Measurements from ENCODE around the gene ERCC6L. TPM values are rescaled to one million over a fixed set of nuclear protein-coding genes. Genes with fewer than 3 reads are reported as not detected.
"Not testable (repeated sequence)": the region's sequence is repeated elsewhere in the genome, so short reads cannot be mapped to it uniquely, and the experiment has no call there.

ERCC6L gene
- polyA plus RNA-seq, 2 donors: 1.1 to 1.7 TPM

DNA sequence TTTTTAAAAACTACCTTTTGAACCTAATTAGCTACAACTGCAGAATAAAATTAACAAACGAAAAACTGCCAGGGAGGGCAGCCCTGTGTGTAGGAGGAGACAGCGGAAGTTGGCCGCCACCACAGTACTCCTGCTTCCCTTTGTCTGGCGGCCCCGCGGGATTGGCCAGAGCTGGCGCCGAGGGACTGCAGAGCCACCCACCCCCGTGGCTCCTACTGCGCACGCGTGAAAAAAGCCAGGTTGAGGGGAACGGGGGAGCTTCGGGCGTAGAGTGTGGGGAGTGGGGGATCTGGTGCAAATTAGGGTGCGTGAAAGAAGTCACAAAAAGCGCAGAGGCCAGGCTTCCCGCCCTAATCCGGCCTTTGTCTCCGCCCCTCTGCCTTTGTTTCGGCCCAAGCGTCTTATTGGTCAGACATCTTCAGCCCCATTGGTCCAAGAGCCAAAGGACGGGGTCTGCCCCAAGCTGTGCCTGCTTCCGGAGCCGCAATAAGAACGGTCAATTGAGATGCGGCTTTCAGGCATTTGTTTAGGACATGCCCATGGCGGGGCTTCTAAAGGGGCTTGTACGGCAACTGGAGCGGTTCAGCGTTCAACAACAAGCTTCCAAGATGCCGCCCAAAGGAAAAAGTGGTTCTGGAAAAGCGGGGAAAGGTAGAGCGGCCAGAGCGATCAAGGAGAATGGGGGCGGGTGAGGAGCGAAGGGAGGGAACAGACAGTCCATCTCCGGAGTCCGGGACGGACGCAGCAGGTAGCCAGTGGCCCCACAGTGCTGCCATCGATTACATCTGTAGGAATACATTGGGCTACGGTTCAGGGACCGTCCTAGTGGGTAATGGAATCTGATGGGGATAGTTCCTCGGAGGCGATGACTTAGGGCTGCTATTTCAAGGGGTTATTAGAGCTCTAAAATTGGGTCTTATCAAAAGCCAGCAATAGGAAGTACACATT, 57.4 kb downstream of the ERCC6L start, which contains the start of gene PIN4:
TSS of gene PIN4 (plus strand) at position 580 of the 948 bp plus-strand sequence. CDS start at position 609, 29 bp downstream.
- Histone ChIP-seq H3K36me3 (ENCODE audit: control insufficient read depth in 2 of 2, insufficient read depth in 2 of 2, low read length in 1 of 2) (no peaks in the 10 kb centered on the region), H3K27ac (ENCODE audit: low read depth in 2 of 2, low read length in 1 of 2) (peak within 1 kb of the TSS; percentile 85 to 91), H3K9me3 (ENCODE audit: control insufficient read depth in 2 of 2, insufficient read depth in 1 of 2, low read depth in 1 of 2, low read length in 1 of 2) (no peaks in the 10 kb centered on the region), H3K4me1 (ENCODE audit: control insufficient read depth in 2 of 2, insufficient read depth in 2 of 2, low read length in 1 of 2) (peaks cover 3% of the 10 kb centered on the region in 2 donors), H3K27me3 (ENCODE audit: control insufficient read depth in 1 of 2, insufficient read depth in 2 of 2, low read length in 2 of 2) (no peaks in the 10 kb centered on the region), H3K4me3 (ENCODE audit: low read depth in 1 of 2, low read length in 2 of 2) (peak within 1 kb of the TSS; percentile 63 to 90)
- WGBS, 2 donors: 0 to 14% methylated on average over 46 of the region's 46 CpGs

GRCh38 chrX:72180539-72180938, 58.3 kb downstream of the ERCC6L start:
- Histone ChIP-seq H3K36me3 (ENCODE audit: control insufficient read depth in 2 of 2, insufficient read depth in 2 of 2, low read length in 1 of 2) (no peaks in the 10 kb centered on the region), H3K9me3 (ENCODE audit: control insufficient read depth in 2 of 2, insufficient read depth in 1 of 2, low read depth in 1 of 2, low read length in 1 of 2) (no peaks in the 10 kb centered on the region), H3K4me1 (ENCODE audit: control insufficient read depth in 2 of 2, insufficient read depth in 2 of 2, low read length in 1 of 2) (peaks cover 3% of the 10 kb centered on the region in 2 donors), H3K4me3 (ENCODE audit: low read depth in 1 of 2, low read length in 2 of 2) (no peak overlapping the region), H3K27ac (ENCODE audit: low read depth in 2 of 2, low read length in 1 of 2) (no peak overlapping the region), H3K27me3 (ENCODE audit: control insufficient read depth in 1 of 2, insufficient read depth in 2 of 2, low read length in 2 of 2) (no peaks in the 10 kb centered on the region)
- WGBS, 2 donors: 24 to 48% methylated on average over 1 of the region's 1 CpG

DNA sequence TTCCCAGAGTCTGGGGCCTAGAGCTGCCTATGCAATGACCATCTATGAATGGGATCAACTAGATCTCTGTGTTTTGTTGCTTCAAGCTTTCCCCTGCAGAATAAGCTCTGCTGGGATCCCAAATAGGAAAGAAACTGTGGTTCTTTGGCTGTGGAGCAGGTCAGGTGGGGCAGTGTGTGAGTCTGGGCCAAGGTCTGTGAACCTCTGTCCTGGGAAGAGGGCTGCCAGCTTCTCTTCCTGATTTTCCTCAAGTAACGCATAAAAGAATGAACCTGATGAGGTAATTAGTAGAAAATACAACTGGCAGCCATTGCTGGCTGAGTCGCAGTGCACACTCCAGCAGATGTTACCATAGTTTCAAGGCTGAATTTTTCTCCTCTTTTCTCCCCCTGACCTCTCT, 61.8 kb downstream of the ERCC6L start:
- Histone ChIP-seq H3K4me3 (ENCODE audit: low read depth in 1 of 2, low read length in 2 of 2) (no peak overlapping the region), H3K27ac (ENCODE audit: low read depth in 2 of 2, low read length in 1 of 2) (no peak overlapping the region), H3K9me3 (ENCODE audit: control insufficient read depth in 2 of 2, insufficient read depth in 1 of 2, low read depth in 1 of 2, low read length in 1 of 2) (no peaks in the 10 kb centered on the region), H3K4me1 (ENCODE audit: control insufficient read depth in 2 of 2, insufficient read depth in 2 of 2, low read length in 1 of 2) (no peaks in the 10 kb centered on the region), H3K27me3 (ENCODE audit: control insufficient read depth in 1 of 2, insufficient read depth in 2 of 2, low read length in 2 of 2) (no peaks in the 10 kb centered on the region), H3K36me3 (ENCODE audit: control insufficient read depth in 2 of 2, insufficient read depth in 2 of 2, low read length in 1 of 2) (no peaks in the 10 kb centered on the region)
- 66 to 73% methylated on average over 2 of the region's 2 CpGs for WGBS, 2 donors

DNA sequence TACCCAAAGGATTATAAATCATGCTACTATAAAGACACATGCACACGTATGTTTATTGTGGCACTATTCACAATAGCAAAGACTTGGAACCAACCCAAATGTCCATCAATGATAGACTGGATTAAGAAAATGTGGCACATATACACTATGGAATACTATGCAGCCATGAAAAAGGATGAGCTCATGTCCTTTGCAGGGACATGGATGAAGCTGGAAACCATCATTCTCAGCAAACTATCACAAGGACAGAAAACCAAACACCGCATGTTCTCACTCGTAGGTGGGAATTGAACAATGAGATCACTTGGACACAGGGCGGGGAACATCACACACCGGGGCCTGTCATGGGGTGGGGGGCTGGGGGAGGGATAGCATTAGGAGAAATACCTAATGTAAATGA, 62.5 kb downstream of the ERCC6L start:
- H3K9me3 ChIP-seq (ENCODE audit: control insufficient read depth in 2 of 2, insufficient read depth in 1 of 2, low read depth in 1 of 2, low read length in 1 of 2); H3K27ac ChIP-seq (ENCODE audit: low read depth in 2 of 2, low read length in 1 of 2); H3K36me3 ChIP-seq (ENCODE audit: control insufficient read depth in 2 of 2, insufficient read depth in 2 of 2, low read length in 1 of 2); H3K4me1 ChIP-seq (ENCODE audit: control insufficient read depth in 2 of 2, insufficient read depth in 2 of 2, low read length in 1 of 2); H3K4me3 ChIP-seq (ENCODE audit: low read depth in 1 of 2, low read length in 2 of 2); H3K27me3 ChIP-seq (ENCODE audit: control insufficient read depth in 1 of 2, insufficient read depth in 2 of 2, low read length in 2 of 2): not testable (repeated sequence)
- 93 to 94% methylated on average over 3 to 4 of the region's 5 CpGs for WGBS, 2 donors

GRCh38 chrX:72169008-72169728, 69.7 kb downstream of the ERCC6L start:
- Histone ChIP-seq H3K4me1 (ENCODE audit: control insufficient read depth in 2 of 2, insufficient read depth in 2 of 2, low read length in 1 of 2) (no peaks in the 10 kb centered on the region), H3K4me3 (ENCODE audit: low read depth in 1 of 2, low read length in 2 of 2) (no peak overlapping the region), H3K36me3 (ENCODE audit: control insufficient read depth in 2 of 2, insufficient read depth in 2 of 2, low read length in 1 of 2) (no peaks in the 10 kb centered on the region), H3K9me3 (ENCODE audit: control insufficient read depth in 2 of 2, insufficient read depth in 1 of 2, low read depth in 1 of 2, low read length in 1 of 2) (no peaks in the 10 kb centered on the region), H3K27ac (ENCODE audit: low read depth in 2 of 2, low read length in 1 of 2) (no peak overlapping the region), H3K27me3 (ENCODE audit: control insufficient read depth in 1 of 2, insufficient read depth in 2 of 2, low read length in 2 of 2) (peaks cover 0 to 2% of the 10 kb centered on the region in 2 donors)
- 62 to 64% methylated on average over 6 of the region's 6 CpGs for WGBS, 2 donors

DNA sequence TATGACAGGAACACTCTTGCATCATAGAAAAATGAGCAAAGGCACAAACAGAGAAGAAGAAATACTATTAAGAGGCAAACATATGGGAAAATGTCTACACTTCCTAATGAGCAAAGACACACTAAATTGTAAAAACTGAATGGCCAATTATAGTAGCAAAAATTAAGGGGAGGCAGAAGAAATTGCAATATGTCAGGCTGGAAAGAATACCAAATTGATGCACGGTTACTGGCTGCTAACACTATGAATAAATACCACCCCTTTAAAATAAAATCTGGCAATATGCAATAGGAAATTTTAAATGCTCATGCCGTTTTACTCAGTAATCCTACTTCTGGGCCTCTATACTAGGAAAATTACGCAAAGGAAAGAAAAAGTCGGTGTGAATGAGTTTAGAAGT, 73.3 kb downstream of the ERCC6L start:
- Histone ChIP-seq H3K4me1 (ENCODE audit: control insufficient read depth in 2 of 2, insufficient read depth in 2 of 2, low read length in 1 of 2) (no peaks in the 10 kb centered on the region), H3K27ac (ENCODE audit: low read depth in 2 of 2, low read length in 1 of 2) (no peak overlapping the region), H3K4me3 (ENCODE audit: low read depth in 1 of 2, low read length in 2 of 2) (no peak overlapping the region), H3K27me3 (ENCODE audit: control insufficient read depth in 1 of 2, insufficient read depth in 2 of 2, low read length in 2 of 2) (peaks cover 0 to 2% of the 10 kb centered on the region in 2 donors), H3K9me3 (ENCODE audit: control insufficient read depth in 2 of 2, insufficient read depth in 1 of 2, low read depth in 1 of 2, low read length in 1 of 2) (no peaks in the 10 kb centered on the region), H3K36me3 (ENCODE audit: control insufficient read depth in 2 of 2, insufficient read depth in 2 of 2, low read length in 1 of 2) (no peaks in the 10 kb centered on the region)
- 65 to 70% methylated on average over 4 of the region's 4 CpGs for WGBS, 2 donors

GRCh38 chrX:72159769-72160168, 79.1 kb downstream of the ERCC6L start:
- H3K27me3 ChIP-seq (ENCODE audit: control insufficient read depth in 1 of 2, insufficient read depth in 2 of 2, low read length in 2 of 2): peaks cover 0 to 3% of the 10 kb centered on the region in 2 donors
- peaks cover 0 to 2% of the 10 kb centered on the region in 2 donors for H3K9me3 ChIP-seq (ENCODE audit: control insufficient read depth in 2 of 2, insufficient read depth in 1 of 2, low read depth in 1 of 2, low read length in 1 of 2)
- H3K27ac ChIP-seq (ENCODE audit: low read depth in 2 of 2, low read length in 1 of 2): no peak overlapping the region
- no peaks in the 10 kb centered on the region for H3K36me3 ChIP-seq (ENCODE audit: control insufficient read depth in 2 of 2, insufficient read depth in 2 of 2, low read length in 1 of 2)
- 74 to 82% methylated on average over 10 of the region's 10 CpGs for WGBS, 2 donors
- H3K4me3 ChIP-seq (ENCODE audit: low read depth in 1 of 2, low read length in 2 of 2): no peak overlapping the region
- H3K4me1 ChIP-seq (ENCODE audit: control insufficient read depth in 2 of 2, insufficient read depth in 2 of 2, low read length in 1 of 2): no peaks in the 10 kb centered on the region

DNA sequence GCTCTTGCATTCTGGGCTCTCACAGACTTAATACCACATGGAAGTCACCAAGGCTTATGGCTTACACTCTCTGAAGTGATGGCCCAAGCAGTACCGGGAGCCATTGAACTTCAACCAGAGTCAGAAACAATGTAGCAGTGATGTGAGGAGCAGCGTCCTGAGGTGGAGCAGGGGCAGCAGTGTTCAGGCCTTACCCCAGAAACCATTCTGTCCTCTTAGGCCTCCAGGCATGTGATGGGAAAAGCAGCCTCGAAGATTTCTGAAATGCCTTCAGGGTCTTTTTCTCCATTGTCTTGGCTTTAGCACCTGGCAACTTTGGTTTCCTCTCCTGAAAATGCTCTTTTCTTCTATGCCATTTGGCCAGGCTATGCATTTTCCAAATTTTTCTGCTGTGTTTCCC, 80.1 kb downstream of the ERCC6L start:
- peaks cover 0 to 2% of the 10 kb centered on the region in 2 donors for H3K9me3 ChIP-seq (ENCODE audit: control insufficient read depth in 2 of 2, insufficient read depth in 1 of 2, low read depth in 1 of 2, low read length in 1 of 2)
- no peak overlapping the region for H3K27ac ChIP-seq (ENCODE audit: low read depth in 2 of 2, low read length in 1 of 2)
- no peaks in the 10 kb centered on the region for H3K36me3 ChIP-seq (ENCODE audit: control insufficient read depth in 2 of 2, insufficient read depth in 2 of 2, low read length in 1 of 2)
- 83 to 86% methylated on average over 3 of the region's 3 CpGs for WGBS, 2 donors
- H3K4me1 ChIP-seq (ENCODE audit: control insufficient read depth in 2 of 2, insufficient read depth in 2 of 2, low read length in 1 of 2): no peaks in the 10 kb centered on the region
- H3K27me3 ChIP-seq (ENCODE audit: control insufficient read depth in 1 of 2, insufficient read depth in 2 of 2, low read length in 2 of 2): peaks cover 0 to 3% of the 10 kb centered on the region in 2 donors
- H3K4me3 ChIP-seq (ENCODE audit: low read depth in 1 of 2, low read length in 2 of 2): no peak overlapping the region
